GM18499 (cell line): ENCODE data around the gene CORIN.

Experiments used
- ATAC-seq: cut with Tn5 transposase; IDR thresholded peaks from one replicate; pipeline ENCODE4 v1.9.1; 2021; ENCODE audit warnings: moderate number of reproducible peaks; ENCODE audit not compliant: insufficient read depth, unreplicated experiment

CORIN gene

DNA sequence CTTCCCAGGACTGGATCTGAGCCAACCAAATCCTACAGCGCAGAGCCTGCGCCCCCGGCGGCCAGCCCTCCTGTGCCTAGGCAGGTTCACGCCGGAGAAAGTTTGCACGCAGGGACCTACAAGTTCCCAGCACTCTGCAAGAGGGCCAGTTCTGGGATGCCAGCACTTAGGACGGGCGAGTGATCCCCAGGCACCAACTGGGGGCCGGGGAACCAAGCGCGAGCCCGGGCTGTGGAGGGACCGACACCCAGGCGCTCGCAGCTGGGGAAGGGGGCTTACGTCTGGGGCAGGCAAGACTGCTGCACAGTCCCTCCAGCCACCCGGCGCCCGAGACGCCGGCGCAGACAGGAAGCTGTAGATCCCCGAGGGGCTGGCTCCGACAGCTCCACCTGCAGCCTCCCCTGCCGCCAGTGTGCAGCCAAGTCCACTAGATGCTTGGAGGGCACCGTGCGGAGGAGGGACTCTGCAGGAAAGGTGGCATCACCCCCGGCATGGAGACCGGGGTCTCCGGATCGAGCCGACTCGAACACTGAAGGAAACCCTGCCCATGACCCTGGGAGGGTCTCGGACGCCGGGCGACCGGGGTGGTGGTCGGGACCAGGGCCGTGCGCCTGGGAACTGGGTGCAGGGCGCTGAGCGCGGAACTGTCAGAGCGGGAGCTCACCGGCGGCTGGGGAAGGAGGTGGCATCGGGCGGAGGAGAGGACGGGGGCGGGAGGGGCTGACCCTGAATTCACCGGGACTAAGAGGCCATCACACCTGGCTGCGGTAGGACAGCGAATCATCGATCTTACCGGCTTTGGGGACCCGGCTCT, 566 bp downstream of the CORIN start:
- no peak for ATAC-seq

DNA sequence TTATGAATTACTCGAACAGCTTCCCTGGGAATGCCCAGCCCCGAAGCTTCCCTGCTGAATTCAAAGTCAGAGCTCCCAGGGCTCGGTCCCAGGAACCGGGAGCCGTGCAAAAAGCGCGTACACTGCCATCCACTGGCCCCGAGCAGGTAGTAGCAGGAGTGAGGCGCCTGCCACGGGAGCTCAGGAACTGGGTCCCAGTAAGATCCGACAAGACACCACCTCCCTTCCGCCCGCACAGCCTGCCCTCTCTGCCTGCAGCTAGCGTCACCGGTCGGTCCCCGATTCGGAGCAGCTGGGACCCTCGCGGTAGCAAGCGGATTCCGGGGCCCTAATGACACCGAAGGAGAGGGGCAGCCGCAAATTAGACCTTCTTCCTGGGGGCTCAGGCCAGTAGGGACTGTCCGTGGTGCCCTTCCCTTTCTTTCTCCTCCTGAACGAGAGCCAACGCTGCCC, 1.2 kb downstream of the CORIN start:
- ATAC-seq, result peak; percentile 42

DNA sequence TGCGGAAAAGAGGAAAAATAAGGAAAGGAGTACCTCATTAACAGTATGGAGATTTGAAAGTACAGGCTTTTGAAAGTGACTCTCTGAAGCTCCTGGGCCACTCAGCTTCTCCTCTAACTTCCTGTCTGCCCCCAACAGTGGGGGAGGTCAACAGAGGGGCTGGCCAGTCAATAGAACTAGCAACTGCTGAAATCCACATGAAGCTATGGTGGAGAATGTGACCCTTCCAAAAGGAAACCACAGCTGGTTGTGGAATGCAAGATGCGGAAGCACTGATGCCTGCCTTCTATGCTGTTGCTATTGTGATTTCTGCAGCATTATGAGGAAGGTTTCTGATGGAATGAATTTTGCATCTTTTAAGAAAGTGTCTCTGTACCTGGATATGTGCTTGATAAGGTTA, 2.4 kb downstream of the CORIN start:
- no peak for ATAC-seq

DNA sequence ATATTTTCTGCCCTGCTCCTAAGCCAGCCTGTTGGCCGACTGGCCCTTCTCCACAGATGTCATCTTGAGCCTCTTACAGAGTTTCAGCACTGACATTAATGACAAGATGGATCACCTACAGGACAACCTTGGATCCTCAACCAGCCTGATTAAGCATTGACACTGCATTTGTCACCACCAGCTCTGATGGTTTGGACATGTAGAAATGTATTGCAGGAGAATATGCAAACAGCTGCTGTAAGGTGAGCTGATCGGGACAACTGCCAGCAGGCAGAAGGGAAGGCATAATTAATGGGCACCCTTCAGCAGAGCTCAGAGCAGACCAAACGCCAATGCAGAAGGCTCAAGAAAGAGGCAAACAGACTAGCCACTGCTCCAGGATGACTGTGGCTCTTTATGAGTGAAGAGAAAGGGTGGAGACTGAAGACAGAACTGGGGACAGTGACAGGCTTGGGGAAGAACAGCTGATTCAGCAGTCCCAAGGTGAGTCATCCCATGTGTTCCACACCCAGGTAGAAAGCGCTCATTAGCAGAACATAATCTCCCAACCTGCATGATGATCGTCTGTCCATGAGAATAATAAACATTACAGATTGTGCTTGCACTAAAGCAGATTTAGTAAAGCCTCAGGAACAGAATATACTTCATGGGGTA, 6.7 kb downstream of the CORIN start:
- ATAC-seq, result no peak

DNA sequence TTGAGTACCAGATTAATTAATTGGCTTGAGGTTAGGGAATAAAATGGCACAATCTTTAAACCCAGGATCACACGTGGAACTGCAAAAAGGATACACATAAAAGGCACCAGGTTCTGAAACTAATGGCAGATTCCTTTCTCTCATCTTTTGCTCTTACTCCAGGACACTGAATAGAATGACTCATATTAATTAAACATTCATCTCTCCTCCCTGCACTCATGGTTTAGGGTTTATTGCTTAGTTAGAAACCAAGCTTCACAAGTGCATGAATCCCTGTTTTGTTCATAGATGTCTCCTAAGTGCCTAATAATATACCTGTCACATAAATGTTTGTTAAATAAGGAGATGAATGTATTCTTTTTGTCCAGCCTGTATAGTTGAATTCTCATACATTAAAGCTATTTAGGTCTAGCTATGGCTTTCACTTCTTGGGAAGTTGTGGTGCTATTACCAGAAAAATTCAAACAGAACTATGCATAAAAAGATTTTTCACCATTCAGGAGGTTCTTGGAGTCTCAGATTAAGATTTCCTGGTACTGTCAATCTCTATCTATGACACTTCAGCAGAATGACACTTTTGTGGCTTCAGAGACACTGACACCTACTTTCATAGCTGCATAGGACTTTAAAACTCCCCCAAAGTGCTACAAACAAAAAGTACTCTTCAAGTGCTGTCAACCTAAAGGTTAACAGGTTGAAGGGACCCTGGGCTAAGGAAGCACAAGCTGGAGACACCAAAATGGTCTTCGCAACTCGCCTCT, 7.4 kb downstream of the CORIN start:
- ATAC-seq, result no peak

DNA sequence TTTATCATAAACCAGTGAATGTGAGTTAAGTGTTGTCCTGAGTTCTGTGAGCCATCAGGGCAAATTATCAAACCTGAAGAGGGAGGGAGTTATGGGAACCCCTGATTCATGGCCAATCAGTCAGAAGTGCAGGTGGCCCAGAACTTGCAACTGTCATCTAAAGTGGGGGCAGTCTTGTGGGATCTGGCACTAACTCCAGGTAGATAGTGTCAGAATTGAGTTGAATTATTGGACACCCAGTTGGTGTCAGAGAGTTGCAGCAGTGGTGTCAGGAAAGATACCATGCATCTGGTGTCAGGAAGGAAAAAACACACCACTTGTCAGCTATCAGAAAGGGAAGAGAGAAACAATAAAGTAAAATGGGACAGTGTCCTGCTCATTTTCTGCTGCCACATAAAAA, 8.4 kb downstream of the CORIN start:
- no peak for ATAC-seq

DNA sequence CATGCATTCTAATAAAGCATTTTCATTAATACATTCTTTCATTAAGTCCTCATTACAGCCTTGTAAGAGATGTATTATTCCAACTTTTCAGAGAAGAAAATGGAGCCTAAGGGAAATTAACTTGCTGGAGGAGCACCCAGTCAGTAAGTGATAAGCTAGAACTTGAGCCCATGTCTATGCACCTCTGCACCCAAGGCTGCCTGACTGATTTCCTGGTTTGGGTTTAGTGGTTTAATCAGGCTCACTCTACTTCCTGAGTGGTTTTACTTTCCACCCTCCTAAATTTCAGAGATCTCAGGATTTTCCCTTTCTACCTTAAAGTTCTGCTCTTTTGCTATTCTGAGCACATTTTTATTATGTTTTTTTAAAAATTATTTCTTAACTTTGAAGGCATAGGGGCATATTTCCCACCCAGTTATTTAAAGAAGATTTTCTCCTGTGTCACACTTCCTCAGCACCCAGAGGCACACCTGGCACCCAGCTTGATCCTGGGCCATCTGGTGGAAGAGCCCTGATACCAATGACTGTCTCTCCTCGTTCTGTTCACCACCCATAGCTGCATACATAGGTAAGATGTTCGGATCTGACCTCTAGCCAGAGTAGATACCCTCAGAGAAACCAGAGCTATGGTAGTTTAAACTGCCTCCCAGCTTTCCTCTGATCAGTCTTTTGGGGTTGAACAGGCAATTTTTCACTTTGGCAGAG, 10.4 kb downstream of the CORIN start:
- ATAC-seq, result no peak

DNA sequence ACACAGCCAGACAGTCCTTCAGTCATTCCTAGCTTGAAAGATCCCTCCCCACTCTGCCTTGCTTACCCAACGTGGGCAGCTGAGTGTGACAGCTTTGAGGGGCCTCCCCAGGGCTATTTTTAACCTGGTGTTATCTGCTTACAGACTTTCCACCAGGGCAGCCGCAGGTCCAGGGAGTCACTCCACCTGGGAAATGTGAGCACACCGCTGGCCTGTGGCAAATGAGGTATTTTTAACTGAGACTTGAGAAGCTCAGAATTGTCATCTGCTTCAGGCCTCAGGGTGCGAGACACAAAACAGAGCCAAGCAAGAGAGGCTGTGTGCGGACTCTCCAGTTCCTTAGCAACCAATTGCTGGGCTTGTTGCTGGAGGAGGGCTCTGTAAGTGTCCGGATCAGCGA, 13.0 kb downstream of the CORIN start:
- no peak for ATAC-seq

DNA sequence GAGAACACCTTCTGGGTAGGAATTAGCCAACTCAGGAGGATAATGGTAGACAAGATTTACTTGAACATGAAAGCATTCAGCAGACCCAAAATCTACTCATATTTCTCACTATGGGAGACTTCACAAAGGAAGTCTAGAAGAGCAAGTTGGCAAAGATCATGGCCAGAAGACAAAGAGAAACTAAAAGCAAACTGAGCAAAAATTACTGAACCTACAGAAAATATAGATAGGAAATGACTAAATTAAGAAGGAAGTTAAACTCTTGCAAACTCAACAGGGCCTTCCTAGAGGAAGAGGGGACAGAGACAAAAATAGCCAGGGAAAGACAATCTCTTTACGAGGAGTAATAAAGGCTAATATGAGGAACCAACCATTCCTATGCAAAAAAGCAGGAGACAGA, 18.7 kb downstream of the CORIN start:
- ATAC-seq, result no peak

DNA sequence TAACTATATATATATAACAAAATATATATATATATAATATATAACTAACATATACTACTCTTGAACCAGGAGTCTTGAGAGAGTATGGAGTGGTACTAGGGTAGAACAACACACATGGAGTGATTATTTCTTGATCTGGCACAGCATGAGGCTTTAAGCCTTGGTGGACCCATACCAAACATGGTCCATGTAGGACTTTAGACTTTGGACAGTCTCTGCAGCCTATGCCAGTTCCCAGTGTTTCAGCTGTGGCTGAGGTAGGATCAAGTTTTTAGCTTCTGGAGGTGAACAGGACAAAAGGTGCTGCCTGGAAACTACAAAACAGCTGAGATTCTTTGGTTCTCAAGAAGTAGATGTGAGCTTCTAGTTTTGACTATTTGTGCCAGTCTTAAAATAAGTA, 20.6 kb downstream of the CORIN start:
- no peak for ATAC-seq

DNA sequence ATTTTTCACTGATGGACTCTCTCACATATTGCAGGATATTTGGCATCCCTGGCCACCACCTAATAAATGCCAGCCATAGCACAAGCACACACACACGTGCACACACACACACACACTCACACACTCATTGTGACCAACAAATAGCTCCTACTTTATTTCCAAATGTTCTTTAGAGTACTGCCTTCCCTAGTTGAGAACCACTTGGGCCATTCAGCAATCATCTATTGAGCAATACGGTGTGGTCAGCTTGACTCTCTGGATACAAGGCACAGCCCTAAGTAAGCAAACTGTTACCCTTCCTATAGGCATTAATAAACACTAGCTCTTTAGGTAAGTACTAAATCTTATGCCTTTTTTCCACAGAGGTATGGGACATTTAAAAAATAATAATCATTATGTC, 21.1 kb downstream of the CORIN start:
- ATAC-seq, result no peak

DNA sequence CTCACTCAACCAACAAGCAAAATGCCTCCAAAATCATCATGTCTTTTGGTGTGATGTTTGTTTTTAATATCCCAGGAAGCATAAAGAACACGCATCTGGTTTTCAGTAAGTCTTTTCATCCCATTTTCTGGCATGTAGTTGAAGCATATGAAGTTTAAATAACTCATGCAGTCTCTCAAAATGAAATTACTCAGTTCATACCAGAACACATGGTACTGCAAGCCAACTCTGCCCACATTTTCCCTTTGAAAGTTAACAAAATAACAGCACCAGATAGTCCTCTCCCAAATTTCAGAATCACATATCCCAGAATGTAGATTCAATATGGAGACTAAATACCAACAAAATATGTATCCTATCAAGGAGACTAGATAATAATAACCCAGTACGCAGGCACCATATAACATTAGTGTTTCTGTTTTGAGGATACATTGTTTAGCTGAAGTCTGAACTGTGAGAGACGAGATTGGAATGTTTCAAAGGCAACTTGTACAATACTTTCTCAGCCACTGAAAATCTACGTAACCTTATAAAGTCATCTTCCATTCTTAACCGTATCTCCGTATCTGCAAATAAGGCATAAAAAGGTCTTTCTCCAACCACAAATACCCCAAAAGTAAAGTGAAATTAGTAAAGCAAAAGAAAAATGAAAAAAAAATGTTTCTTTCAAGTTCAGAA, 23.1 kb downstream of the CORIN start:
- ATAC-seq, result no peak

DNA sequence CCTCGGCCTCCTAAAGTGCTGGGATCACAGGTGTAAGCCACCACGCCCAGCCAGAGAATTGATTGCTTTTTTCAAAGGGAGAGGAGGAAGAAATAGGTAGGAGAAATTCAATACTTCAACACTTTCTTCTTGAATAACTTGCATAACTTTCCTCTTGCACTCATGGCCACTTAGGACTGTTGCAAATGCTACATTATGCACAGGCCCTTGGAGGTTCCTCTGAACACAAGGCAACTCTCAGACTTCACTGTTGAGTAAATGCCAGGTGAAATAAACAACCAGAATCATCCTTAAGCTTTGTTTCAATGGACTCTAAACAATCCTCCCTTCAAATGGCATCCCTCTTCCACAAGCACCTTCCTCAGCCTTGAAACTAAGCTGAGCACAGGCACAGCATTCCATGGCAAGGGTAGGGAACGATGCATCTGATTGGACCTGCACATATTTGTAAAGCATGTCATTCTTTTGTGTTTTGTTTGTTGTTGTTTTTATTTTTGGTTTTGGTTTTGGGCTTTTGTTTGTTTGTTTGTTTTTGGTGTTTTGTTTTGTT, 28.1 kb downstream of the CORIN start:
- ATAC-seq, result no peak

DNA sequence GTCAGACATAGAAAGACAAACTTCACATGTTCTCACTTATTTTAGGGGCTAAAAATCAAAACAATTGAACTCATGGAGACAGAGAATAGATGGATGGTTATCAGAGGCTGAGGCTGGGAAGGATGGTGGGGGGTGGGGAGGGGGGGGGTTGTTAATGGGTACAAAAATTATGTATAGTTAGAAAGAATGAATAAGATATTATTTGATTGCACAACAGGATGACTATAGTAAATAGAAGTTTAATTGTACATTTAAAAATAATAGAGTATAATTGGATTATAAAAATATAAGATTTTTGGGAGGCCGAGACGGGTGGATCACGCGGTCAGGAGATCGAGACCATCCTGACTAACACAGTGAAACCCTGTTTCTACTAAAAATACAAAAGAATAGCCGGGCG, 33.3 kb downstream of the CORIN start:
- ATAC-seq, result no peak

DNA sequence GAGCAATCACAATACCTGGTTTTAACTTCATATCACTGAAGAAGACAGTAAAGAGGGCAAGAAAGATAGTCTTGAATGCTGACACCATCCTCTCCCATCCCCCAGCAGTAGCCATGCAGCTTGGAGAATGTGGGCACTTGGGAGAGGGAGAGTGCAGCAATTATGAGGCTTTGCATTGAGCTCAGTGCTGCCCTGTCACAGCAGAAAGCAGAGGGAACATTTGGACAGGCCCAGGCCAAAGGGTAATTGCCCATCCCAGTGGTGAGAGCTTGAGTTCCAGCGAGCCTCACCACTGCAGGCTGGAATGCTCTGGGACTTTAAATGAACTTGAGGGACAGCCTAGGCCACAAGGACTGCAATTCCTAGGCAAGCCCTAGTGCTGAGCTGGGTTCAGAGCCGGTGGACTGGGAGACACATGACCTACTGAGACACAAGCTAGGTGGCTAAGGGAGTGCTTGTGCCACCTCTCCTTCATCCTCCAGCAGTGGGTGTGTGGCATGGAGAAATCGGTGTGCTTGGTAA, 36.3 kb downstream of the CORIN start:
- no peak for ATAC-seq

DNA sequence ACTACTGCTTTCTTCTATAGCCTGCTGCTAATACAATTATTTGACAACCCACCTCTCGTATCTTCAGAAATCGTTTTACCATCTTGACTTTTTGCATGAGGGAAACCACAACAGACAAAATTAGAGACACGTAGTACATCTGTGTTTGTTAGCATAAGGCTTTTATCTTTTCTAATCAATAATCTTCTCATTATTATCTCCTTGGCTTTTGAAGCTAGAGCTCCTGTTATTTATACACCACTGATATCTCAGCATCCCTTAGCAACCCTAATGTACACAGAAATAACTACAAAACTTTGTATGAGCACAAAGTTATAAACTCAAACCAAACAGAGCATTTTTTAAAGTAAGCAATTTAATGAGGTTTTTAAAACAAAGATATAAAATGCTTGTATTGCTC, 39.7 kb downstream of the CORIN start:
- no peak for ATAC-seq

DNA sequence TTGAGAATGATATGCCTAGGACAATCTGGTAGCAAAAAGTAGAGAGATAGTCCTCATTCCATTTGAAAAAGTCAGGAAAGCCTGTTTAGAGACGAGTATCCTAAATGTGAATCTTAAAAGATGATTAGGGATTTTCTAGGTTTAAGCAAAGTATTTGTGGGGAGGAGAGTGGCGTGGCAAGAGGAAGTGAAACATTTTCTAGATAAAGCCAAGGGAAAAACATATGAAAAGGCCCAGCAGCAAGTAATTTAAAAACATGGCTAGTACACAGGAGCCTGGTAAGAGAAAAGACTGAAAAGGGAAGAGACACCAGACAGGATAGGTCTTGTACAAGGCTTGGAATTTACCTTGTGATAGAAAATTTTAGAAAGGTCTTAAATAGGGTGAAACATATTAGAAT, 45.9 kb downstream of the CORIN start:
- no peak for ATAC-seq

DNA sequence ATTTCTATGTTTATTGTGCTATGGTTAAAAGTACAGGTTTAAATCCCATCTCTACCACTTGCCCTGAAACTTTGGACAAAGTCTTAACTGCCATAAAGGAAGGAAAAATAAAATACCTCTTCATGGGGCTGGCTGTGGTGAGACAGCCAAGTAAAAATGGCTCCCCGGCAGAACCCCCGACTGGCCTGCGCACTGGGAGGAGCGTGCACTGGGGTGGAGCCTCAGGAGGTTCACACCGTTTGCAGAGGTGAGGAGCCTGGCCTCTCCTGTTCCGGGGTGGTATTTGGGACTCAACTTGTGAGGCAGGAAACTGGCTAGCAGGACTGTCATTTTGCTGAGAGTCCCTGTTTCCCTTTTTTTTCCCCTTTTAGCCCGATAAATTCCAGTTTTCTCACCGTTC, 47.8 kb downstream of the CORIN start:
- no peak for ATAC-seq

DNA sequence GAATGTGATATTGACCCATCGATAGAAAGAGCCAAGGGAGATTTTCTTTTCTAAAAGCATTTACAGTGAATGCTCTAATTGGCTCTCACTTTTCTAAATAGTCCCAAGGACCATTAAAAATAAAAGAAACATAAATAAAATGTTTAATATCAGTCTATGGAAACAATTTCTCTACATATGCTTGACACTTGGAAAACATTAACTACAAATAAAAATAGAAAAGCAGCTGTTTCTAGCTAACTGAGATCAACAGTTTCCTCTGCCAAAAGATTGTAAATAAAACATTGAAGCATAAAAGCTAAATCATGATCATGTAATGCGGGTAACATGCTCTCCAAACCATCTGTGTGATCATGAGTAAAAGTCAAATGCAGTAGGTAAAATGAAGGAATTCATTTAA, 49.7 kb downstream of the CORIN start:
- no peak for ATAC-seq

DNA sequence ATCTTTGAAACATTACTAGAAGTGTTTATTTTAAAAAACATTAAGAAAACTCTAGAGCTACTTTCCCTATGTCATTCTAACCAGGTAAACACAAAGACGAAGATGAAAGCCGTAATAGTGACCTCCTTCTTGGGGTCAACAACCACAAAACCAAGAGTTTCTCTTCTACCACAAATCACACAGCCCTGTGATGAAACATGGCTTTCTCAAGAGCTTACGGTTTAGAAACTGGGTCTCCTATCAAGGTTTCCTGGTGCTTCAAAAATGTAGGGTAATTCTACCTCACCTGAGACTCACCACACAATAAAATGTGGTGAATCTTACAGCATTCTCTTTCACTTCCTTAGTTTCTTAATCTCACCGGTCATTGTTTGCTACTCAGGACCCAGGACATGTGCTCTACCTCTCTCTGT, 50.9 kb downstream of the CORIN start:
- peak; percentile 93 for ATAC-seq
